T follicular helper cell (primary cell): ENCODE results near the gene PTPMT1.
A peak's percentile ranks its signal among the peaks of the same experiment; 100 is the strongest.
"Not testable (repeated sequence)": the region's sequence is repeated elsewhere in the genome, so short reads cannot be mapped to it uniquely, and the experiment has no call there.

Experiments used
- DNase-seq: peaks from one replicate; pipeline ENCODE4 v3.0.0-alpha.2; 2020; ENCODE audit warnings: low read depth

PTPMT1 gene

GRCh38 chr11:47546274-47546673, 19.1 kb upstream of the PTPMT1 start:
- DNase-seq: not testable (repeated sequence)

GRCh38 chr11:47550288-47551047, 14.9 kb upstream of the PTPMT1 start:
- DNase-seq: no peak

- no peak for DNase-seq
Measured at GRCh38 chr11:47551086-47551485, 14.3 kb upstream of the PTPMT1 start.

- no peak for DNase-seq
Measured at GRCh38 chr11:47552056-47552565, 13.3 kb upstream of the PTPMT1 start.

- peak; percentile 90 for DNase-seq
Measured at GRCh38 chr11:47552566-47553405, 12.6 kb upstream of the PTPMT1 start, which contains the start of gene CELF1. TSS of gene CELF1 (minus strand) at chr11:47553132. CDS start at chr11:47499523, 53,609 bp downstream.

GRCh38 chr11:47553406-47553743, 12.0 kb upstream of the PTPMT1 start:
- DNase-seq: no peak

GRCh38 chr11:47557004-47557403, 8.4 kb upstream of the PTPMT1 start:
- DNase-seq: not testable (repeated sequence)

GRCh38 chr11:47558695-47559094, 6.7 kb upstream of the PTPMT1 start:
- no peak for DNase-seq

- no peak for DNase-seq
Measured at GRCh38 chr11:47560426-47560825, 5.0 kb upstream of the PTPMT1 start.

GRCh38 chr11:47562393-47562792, 3.0 kb upstream of the PTPMT1 start:
- not testable (repeated sequence) for DNase-seq

- not testable (repeated sequence) for DNase-seq
Measured at GRCh38 chr11:47564366-47564765, 1.0 kb upstream of the PTPMT1 start.

GRCh38 chr11:47564933-47565339, 463 bp upstream of the PTPMT1 start:
- DNase-seq: no peak

- no peak for DNase-seq
Measured at GRCh38 chr11:47566149-47566698, 825 bp downstream of the PTPMT1 start.

- DNase-seq: no peak
Measured at GRCh38 chr11:47569646-47570045, 4.2 kb downstream of the PTPMT1 start.

GRCh38 chr11:47570651-47571356, 5.4 kb downstream of the PTPMT1 start:
- DNase-seq: no peak

GRCh38 chr11:47571357-47571729, 5.9 kb downstream of the PTPMT1 start:
- DNase-seq: no peak

GRCh38 chr11:47571895-47572294, 6.5 kb downstream of the PTPMT1 start:
- no peak for DNase-seq

GRCh38 chr11:47572715-47573255, 7.4 kb downstream of the PTPMT1 start:
- no peak for DNase-seq

GRCh38 chr11:47573321-47573720, 7.9 kb downstream of the PTPMT1 start:
- DNase-seq: no peak

- DNase-seq: no peak
Measured at GRCh38 chr11:47577460-47578041, 12.2 kb downstream of the PTPMT1 start.
